SKM-1 treated with dmso at 0.1 percent for 144 hours (cell line): Measurements from ENCODE around the gene GMNC.
"Not testable (repeated sequence)": the region's sequence is repeated elsewhere in the genome, so short reads cannot be mapped to it uniquely, and the experiment has no call there.

Experiments
- DNase-seq: peaks from one replicate; lab custom pipeline; 2025; ENCODE audit not compliant: unreplicated experiment; lab: John Stamatoyannopoulos, UW

The GMNC gene

GRCh38 chr3:190862209-190863118 lies at the start of gene GMNC:
TSS of gene GMNC (minus strand) at chr3:190862694. CDS start at chr3:190862615, 79 bp downstream.
- DNase-seq, result peak; percentile 62

- no peak for DNase-seq
Observed at GRCh38 chr3:190911382-190911781, 48.9 kb upstream of the GMNC start.

- no peak for DNase-seq
Observed at GRCh38 chr3:190909908-190910307, 47.4 kb upstream of the GMNC start.

- no peak for DNase-seq
Observed at GRCh38 chr3:190903156-190903555, 40.7 kb upstream of the GMNC start.

- peak; percentile 45 for DNase-seq
Observed at GRCh38 chr3:190902292-190902691, 39.8 kb upstream of the GMNC start.

GRCh38 chr3:190892395-190892902 lies 30.0 kb upstream of the GMNC start:
- no peak for DNase-seq

- DNase-seq, result peak; percentile 33
Observed at GRCh38 chr3:190886945-190887344, 24.5 kb upstream of the GMNC start.

GRCh38 chr3:190883973-190884832 lies 21.7 kb upstream of the GMNC start:
- DNase-seq, result peak; percentile 61

DNA sequence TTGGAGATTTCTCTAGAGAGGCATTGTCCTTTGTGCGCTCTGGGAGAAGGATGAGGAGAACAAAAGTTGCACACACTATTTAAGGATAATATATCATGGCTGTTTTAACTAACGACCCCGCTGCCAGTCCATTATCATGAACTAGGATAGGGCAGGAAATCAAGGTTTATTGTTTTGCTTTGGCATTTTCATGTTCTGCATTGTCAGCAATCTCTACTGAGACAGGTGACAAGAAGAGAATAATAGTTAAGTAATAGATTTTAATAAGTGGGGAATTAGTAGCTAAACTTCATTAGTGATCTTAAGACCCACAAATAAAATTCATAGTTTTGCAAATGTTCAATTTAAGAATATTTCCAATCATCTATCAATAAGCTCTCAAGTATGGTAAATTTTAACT lies 20.6 kb upstream of the GMNC start:
- no peak for DNase-seq

DNA sequence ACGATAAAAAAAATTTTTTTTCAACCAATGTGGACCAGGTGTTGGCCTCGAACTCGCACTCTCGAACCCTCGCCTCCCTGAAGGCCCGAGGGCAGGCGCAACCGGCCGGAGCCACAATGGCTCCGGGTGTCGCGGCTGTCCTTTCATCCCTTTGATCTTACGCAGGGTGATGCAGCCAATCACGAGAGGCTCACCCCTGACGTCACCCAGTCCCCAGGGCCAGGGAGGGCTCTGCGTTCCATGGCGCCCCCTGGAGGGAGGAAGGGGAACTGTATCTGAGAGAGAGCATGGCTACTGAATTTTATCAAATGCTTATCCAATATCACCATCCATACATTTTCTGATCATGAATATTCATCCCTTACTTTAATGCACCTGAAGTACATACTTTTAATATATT lies 15.4 kb upstream of the GMNC start:
- no peak for DNase-seq

DNA sequence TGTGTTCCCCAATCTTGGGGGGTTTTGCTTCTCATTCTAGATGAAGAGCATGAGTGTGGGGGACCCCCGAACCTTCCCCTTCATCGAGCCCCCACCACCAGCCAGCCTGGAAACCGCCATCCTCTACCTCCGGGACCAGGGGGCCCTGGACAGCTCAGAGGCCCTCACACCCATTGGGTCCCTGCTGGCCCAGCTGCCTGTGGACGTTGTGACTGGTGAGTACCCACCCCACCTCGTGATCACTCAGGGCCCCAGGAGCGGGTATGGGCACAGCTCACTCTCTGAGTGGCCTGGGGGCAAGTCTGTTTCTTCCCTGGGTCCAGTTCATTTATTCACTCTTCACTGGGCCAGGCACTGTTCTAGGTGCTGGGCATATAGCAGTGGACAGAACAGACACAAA lies 13.9 kb upstream of the GMNC start:
- not testable (repeated sequence) for DNase-seq

DNA sequence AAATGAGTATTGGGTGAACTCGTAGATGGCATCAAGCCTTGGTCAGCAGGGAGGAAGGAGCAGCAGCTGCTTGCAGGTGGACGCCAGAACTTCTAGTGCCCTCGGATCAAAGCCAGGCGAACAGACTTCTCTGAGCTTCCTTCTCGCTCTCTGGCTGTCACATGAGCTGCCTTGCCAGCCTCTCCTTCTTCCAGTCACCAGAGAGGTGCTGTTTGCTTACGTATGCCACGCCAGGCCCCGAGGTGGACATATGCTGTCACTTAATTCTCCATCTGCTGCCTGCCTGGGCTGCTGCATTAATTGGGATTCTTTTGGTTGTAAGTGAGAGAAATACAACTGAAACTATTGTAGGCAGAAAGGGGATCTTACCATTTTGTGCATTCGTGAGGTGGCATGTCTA lies 12.6 kb upstream of the GMNC start:
- DNase-seq, result not testable (repeated sequence)

- no peak for DNase-seq
Observed at GRCh38 chr3:190870127-190870526, 7.6 kb upstream of the GMNC start.

DNA sequence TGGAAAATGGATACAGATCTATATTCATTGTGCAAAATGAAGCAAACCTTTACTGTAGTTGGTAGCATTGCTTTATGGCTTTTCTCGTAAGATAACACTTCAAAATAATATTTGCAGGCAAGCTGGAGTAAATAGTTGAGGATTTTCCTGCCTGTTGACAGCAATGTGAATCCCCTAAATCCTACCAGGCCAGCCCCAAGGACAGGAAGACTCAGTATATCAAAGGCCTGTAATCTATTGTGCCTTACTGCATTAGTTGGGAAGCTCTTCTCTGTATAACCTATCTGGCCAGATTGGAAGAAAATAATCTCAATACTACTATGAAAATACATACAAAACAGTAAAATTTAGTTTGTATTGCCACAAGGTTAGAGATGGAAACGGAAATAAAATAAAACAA lies 4.6 kb upstream of the GMNC start:
- DNase-seq, result no peak

DNA sequence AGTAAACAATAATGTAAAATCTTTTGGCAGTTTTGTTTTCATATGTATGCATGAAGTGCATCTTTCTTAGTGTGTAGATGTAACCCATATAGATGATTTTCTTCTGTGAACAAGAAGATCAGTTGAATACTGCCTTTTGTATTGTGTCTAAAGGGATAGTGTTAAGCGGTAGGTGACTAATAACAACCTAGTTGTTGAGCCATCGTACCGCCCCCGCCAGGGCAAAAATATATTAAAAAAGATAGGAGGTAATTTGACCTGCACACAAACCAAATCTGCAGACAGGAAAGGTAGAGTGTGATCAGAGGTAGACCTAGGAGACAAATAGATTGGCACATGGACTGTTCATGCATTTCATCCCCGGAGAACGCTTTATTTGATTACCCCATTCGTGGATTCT lies 3.3 kb upstream of the GMNC start:
- DNase-seq, result no peak

DNA sequence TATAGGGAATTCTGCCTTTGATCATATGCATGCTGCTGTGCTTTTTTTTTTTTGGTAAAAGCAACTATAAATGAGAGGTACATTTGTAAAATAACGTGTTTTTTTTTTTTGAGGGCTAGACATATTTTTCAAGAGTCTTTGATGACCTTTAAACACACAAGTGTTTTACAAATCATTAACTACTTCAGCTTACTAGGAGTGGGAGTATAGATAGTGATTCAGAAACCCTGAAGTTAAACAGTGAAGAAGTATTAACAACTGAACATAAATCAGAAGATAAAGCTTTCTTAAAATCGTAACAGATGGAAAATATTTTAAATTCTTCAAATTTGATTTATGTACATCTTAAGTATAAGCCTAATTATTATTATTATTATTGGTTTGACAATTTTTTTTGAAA lies 2.9 kb upstream of the GMNC start:
- no peak for DNase-seq

DNA sequence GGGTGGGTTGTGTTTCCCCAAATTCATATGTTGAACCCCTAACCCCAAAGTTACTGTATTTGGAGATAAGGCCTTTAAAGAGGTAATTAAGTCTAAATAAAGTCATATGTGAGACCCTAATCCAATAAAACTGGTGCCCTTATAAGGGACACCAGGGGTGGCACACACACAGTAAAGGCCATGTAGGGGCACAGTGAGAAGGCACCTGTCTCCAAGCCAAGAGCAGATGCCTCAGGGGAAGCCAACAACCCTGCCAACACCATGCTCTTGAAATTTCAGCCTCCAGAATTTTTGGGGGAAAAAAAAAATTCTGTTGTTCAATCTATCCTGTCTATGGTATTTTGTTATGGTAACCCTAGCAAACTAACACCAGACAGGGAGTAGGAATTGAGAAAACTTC lies 1.5 kb upstream of the GMNC start:
- DNase-seq, result no peak

- no peak for DNase-seq
Observed at GRCh38 chr3:190863119-190863465, 598 bp upstream of the GMNC start.

DNA sequence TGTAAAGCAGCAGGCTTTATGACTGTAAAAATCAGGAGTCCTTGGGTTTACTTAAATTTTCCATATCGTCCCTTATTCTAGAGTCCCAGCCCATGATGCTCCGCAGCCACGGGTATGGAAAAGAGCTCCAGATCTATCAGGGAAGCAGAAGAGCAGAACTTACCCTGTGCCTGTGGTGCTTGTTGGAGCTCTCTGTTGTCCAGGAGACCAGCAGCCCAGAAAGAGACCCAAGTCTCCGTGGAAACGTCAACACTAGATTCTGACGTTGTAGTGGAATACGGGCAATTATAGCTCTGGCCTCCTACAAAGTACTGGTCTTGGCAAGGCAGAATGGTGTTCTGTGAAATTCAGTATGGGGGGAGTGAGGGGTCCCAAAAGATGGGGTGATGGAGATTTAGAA lies 2.0 kb downstream of the GMNC start:
- no peak for DNase-seq

GRCh38 chr3:190855151-190855550 lies 7.3 kb downstream of the GMNC start:
- DNase-seq, result no peak

DNA sequence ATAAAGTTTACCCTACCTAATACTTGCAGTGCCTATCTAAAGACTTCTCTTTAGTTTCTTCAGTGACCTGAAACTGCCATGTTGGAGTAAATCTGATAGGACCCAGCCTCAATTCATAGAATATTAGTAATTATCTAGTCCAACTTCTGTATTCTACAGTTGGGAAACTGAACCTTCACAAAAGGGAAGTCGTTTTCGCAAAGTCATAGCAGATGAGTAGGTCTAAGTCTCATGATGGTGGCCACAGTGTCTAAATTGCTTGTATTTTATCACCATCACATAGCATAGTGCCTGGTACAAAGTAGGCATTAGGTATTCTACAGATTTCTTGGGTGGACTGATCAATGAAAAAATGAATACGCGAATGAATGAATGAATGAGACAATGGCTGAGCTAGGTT lies 8.4 kb downstream of the GMNC start:
- DNase-seq, result peak; percentile 69

DNA sequence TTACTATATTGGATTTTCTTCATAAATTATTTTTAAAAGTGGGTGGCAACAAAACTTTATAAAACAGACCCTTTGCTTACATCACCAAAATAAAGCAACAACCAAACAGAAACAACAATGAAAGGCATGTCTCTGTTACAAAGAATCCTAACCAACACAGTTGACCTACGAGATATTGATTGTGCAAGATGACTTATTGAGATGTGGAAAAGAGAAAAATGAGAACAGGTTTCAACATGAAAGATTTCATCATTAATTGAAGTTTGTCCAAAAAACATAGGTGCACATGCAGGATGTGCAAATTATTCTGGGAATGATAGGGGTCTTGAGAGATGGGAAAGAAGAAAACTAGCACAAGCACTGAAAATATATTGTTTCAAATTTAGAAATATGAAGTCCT lies 9.0 kb downstream of the GMNC start:
- DNase-seq, result peak; percentile 16
